ENCODE data around the gene ZNF74. TPM values are rescaled to one million over a fixed set of nuclear protein-coding genes. Genes with fewer than 3 reads are reported as not detected.
"Not testable (repeated sequence)": the region's sequence is repeated elsewhere in the genome, so short reads cannot be mapped to it uniquely, and the experiment has no call there.

ZNF74 gene
- total RNA-seq, 2 experiments from 2014 or later = 6.5 to 10.3 TPM

DNA sequence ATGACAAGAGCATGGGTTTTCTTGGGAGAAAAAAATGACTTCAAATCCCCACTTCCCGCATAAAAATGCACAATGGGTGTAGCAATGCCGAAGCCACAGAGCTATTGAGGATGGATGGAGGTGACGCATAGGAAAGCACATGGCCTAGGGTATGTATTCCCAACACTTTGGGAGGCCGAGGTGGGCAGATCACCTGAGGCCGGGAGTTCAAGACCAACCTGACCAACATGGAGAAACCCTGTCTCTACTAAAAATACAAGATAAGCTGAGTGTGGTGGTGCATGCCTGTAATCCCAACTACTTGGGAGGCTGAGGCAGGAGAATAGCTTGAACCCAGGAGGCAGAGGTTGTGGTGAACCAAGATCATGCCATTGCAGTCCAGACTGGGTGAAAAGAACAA is 15.3 kb upstream of the ZNF74 start:
- H3K27me3 Mint-ChIP-seq; H3K27ac Mint-ChIP-seq; H3K4me1 Mint-ChIP-seq; H3K36me3 Mint-ChIP-seq (ENCODE audit: low read depth); H3K4me3 Mint-ChIP-seq; H3K9me3 Mint-ChIP-seq (ENCODE audit: low read depth); ATAC-seq; intact Hi-C loops (cut with DNase I, micrococcal nuclease); DNase-seq; POLR2A ChIA-PET: not testable (repeated sequence)
- CTCF ChIA-PET = interaction anchor here (1.0 kb wide), 1 partner anchor 185 kb away, joined by 3 read pairs; no protein-coding TSS in a partner anchor

DNA sequence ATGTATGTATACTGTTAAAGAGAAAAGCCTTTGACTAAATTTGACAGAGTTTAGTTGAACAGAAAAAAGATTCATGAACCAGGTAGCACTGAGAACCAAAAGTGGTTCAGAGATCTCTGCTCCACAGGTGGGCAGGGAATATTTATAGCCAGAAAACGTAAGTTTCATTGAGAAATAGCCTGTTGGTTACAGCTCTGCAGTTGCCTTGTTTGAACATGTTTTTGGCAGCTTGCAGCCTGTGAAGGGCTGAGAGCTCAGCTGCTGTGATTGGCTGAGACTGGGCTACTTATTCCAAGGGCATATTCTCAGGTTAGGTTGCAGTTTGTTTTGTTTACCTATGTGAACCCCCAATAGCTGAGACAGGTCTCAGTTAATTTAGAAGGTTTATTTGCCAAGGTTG is 13.5 kb upstream of the ZNF74 start:
- ATAC-seq (no peak), DNase-seq (no peak)
- no peaks in the 10 kb centered on the region for H3K4me1 Mint-ChIP-seq
- H3K27ac Mint-ChIP-seq = no peak overlapping the region
- no peak overlapping the region for H3K4me3 Mint-ChIP-seq
- H3K9me3 Mint-ChIP-seq (ENCODE audit: low read depth) = no peaks in the 10 kb centered on the region
- ChIA-PET CTCF (interaction anchor here (1.5 to 1.7 kb wide), 2 partner anchors 32 to 38 kb away, joined by 3 read pairs; no protein-coding TSS in a partner anchor), POLR2A (no interaction called here)
- intact Hi-C loops (cut with DNase I, micrococcal nuclease) = no loop called here
- H3K36me3 Mint-ChIP-seq (ENCODE audit: low read depth) = no peaks in the 10 kb centered on the region
- H3K27me3 Mint-ChIP-seq = peaks cover 2% of the 10 kb centered on the region

DNA sequence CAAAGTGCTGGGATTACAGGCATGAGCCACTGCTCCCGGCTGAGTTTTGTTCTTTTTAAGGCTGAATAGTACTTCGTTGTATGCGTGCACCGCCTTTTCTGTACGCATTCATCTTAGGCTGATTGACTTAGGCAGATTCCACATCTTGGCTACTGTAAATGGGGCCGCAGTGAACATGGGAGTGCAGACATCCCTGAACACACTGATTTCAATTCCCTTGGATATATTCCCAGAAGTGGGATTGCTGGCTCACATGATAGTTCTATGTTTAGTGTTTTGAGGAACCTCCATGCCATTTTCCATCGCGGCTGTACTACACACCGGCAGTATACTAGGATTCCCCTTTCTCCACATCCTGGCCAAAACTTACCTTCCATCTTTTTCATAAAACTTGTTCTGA is 10.4 kb upstream of the ZNF74 start:
- intact Hi-C loops (cut with DNase I, micrococcal nuclease) = no loop called here
- H3K27ac Mint-ChIP-seq = no peak overlapping the region
- H3K27me3 Mint-ChIP-seq = peaks cover 2% of the 10 kb centered on the region
- H3K4me1 Mint-ChIP-seq = no peaks in the 10 kb centered on the region
- no peak for DNase-seq
- H3K36me3 Mint-ChIP-seq (ENCODE audit: low read depth) = no peaks in the 10 kb centered on the region
- ChIA-PET POLR2A (no interaction called here), CTCF (interaction anchor here (0.6 to 1.0 kb wide), 2 partner anchors 15 to 488 kb away, joined by 3 read pairs; no protein-coding TSS in a partner anchor)
- no peaks in the 10 kb centered on the region for H3K9me3 Mint-ChIP-seq (ENCODE audit: low read depth)
- ATAC-seq = no peak
- no peak overlapping the region for H3K4me3 Mint-ChIP-seq

DNA sequence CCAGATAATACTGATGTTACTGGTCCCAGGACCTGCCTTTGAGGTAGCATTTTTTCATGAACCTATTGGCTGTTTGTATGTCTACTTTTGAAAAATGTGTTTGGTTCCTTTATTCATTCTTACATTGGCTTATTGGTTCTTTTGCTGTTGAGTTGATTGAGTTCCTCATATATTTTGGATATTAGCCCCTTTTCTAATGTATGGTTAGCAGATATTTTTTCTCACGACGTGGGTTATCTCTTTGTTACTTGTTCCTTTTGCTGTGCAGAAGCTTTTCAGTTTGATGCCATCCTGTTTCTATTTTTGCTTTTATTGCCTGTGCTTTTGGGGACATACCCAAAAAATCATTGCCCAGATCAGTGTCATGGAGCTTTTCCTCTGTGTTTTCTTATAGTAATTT is 9.8 kb upstream of the ZNF74 start:
- Mint-ChIP-seq H3K27ac (no peak overlapping the region), H3K4me1 (no peaks in the 10 kb centered on the region), H3K27me3 (peaks cover 2% of the 10 kb centered on the region), H3K4me3 (no peak overlapping the region), H3K9me3 (ENCODE audit: low read depth) (no peaks in the 10 kb centered on the region), H3K36me3 (ENCODE audit: low read depth) (no peaks in the 10 kb centered on the region)
- intact Hi-C loops (cut with DNase I, micrococcal nuclease) = no loop called here
- no peak for ATAC-seq
- CTCF ChIA-PET = interaction anchor here (1.0 kb wide), 1 partner anchor 487 kb away, joined by 3 read pairs; no protein-coding TSS in a partner anchor
- POLR2A ChIA-PET = no interaction called here
- no peak for DNase-seq

DNA sequence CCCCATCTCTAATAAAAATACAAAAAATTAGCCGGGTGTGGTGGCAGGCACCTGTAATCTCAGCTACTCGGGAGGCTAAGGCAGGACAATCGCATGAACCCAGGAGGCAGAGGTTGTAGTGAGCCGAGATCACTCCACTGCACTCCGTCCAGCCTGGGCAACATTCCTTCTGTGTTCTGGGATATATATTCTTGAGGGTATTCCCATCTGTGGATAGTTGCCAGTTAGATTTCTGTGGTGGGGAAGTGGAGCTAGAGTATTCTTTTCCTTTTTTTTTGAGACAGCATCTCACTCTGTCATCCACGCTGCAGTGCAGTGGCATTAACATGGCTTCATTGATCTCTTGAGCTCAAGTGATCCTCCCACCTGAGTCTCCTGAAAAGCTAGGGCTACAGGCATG is 9.1 kb upstream of the ZNF74 start:
- H3K36me3 Mint-ChIP-seq (ENCODE audit: low read depth) = no peaks in the 10 kb centered on the region
- intact Hi-C loops (cut with DNase I, micrococcal nuclease) = no loop called here
- CTCF ChIA-PET = no interaction called here
- no peaks in the 10 kb centered on the region for H3K9me3 Mint-ChIP-seq (ENCODE audit: low read depth)
- peaks cover 2% of the 10 kb centered on the region for H3K27me3 Mint-ChIP-seq
- H3K4me1 Mint-ChIP-seq = no peaks in the 10 kb centered on the region
- POLR2A ChIA-PET = interaction anchor here (0.7 kb wide), 1 partner anchor 182 kb away, joined by 3 read pairs; no protein-coding TSS in a partner anchor
- DNase-seq (no peak), ATAC-seq (no peak)
- no peak overlapping the region for H3K4me3 Mint-ChIP-seq
- H3K27ac Mint-ChIP-seq = no peak overlapping the region

DNA sequence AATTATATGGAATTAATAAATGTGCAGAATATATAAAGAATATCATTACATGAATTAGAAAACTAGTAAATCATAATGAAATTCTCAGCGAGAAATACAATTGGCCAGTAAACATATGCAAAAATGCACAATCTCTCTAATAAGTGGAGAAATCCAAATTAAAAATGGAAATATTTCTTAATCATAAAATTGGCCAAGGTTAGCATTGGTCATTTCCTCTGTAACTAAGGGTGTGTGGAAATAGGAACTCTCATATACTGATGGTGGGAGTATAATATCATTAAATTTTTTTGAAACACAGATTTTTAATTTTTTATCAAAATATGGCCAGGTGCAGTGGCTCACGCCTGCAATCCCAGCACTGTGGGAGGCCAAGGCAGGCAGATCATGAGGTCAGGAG is 7.6 kb upstream of the ZNF74 start:
- H3K27me3 Mint-ChIP-seq = peaks cover 2% of the 10 kb centered on the region
- no peak overlapping the region for H3K27ac Mint-ChIP-seq
- CTCF ChIA-PET = no interaction called here
- no peaks in the 10 kb centered on the region for H3K4me1 Mint-ChIP-seq
- H3K36me3 Mint-ChIP-seq (ENCODE audit: low read depth) = no peaks in the 10 kb centered on the region
- ATAC-seq (no peak), DNase-seq (no peak)
- no peaks in the 10 kb centered on the region for H3K9me3 Mint-ChIP-seq (ENCODE audit: low read depth)
- no peak overlapping the region for H3K4me3 Mint-ChIP-seq
- POLR2A ChIA-PET = no interaction called here
- intact Hi-C loops (cut with DNase I, micrococcal nuclease) = no loop called here

DNA sequence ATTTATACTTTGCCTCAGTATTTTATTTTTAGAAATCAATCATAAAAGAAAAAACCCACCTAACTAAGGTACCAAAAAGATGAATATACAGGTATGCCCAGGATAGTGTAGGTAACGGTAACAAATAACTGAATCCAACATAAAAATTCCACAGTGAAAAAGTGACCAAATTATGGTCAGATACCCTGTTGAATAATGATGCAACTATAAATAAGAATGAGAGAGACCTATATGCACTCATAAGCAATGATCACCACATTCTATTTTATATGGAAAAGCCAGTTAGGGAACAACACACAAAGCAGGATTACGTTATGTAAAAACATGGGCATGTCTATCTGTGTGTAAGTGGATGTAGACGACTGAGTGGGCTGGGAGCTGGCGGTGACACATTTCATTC is 7.0 kb upstream of the ZNF74 start:
- H3K27me3 Mint-ChIP-seq = peaks cover 2% of the 10 kb centered on the region
- CTCF ChIA-PET = no interaction called here
- no peak for ATAC-seq
- no peaks in the 10 kb centered on the region for H3K9me3 Mint-ChIP-seq (ENCODE audit: low read depth)
- no peaks in the 10 kb centered on the region for H3K36me3 Mint-ChIP-seq (ENCODE audit: low read depth)
- no peak overlapping the region for H3K4me3 Mint-ChIP-seq
- no peak overlapping the region for H3K27ac Mint-ChIP-seq
- intact Hi-C loops (cut with DNase I, micrococcal nuclease) = no loop called here
- POLR2A ChIA-PET = no interaction called here
- no peaks in the 10 kb centered on the region for H3K4me1 Mint-ChIP-seq
- no peak for DNase-seq

DNA sequence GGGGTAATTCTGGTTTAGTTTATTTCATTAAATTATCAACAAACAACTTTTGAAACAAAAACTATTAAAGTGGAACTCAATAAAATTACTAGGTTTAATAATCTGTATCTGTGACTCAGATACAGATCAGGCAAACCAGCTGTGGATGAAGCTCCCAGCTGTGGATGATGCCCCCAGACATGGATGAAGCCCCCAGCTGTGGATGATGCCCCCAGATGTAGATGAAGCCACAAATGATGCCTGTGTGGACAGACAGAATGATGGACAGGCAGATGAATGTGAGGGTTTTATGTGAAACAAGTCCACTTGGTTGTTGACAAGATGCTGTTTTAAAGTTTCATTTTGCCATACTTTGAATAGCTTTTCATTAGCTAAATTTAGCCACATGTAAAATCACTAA is 5.8 kb upstream of the ZNF74 start:
- CTCF ChIA-PET = no interaction called here
- Mint-ChIP-seq H3K27ac (no peak overlapping the region), H3K9me3 (ENCODE audit: low read depth) (no peaks in the 10 kb centered on the region), H3K4me3 (no peak overlapping the region), H3K36me3 (ENCODE audit: low read depth) (no peaks in the 10 kb centered on the region), H3K27me3 (peaks cover 2% of the 10 kb centered on the region), H3K4me1 (no peaks in the 10 kb centered on the region)
- POLR2A ChIA-PET = interaction anchor here (0.6 kb wide), 1 partner anchor 10 kb away, joined by 4 read pairs; no protein-coding TSS in a partner anchor
- DNase-seq (no peak), ATAC-seq (no peak)
- intact Hi-C loops (cut with DNase I, micrococcal nuclease) = no loop called here

DNA sequence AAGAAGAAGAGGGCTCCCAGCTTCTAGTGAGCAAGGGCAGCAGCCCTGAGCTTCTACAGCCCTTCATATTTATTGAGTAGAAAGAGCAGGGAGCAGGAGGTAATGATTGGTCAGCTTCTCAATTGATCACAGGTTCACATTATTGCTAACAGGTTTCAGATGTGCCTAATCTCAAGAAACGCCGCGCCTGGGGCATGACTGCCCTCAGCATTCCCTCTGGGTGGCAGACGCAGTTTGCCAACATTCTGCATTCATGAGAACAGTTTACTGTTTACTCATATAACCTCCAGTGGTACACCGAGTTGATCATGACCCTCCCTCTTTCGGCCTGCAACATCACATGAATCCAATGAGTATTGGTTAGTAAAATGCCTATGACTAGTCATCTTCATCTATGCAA is 4.7 kb upstream of the ZNF74 start:
- H3K27me3 Mint-ChIP-seq = peaks cover under 1% of the 10 kb centered on the region
- H3K9me3 Mint-ChIP-seq (ENCODE audit: low read depth) = no peaks in the 10 kb centered on the region
- CTCF ChIA-PET = no interaction called here
- H3K4me1 Mint-ChIP-seq = peaks cover 3% of the 10 kb centered on the region
- DNase-seq (no peak), ATAC-seq (no peak)
- no peaks in the 10 kb centered on the region for H3K36me3 Mint-ChIP-seq (ENCODE audit: low read depth)
- intact Hi-C loops (cut with DNase I, micrococcal nuclease) = no loop called here
- POLR2A ChIA-PET = no interaction called here
- no peak overlapping the region for H3K4me3 Mint-ChIP-seq
- no peak overlapping the region for H3K27ac Mint-ChIP-seq

DNA sequence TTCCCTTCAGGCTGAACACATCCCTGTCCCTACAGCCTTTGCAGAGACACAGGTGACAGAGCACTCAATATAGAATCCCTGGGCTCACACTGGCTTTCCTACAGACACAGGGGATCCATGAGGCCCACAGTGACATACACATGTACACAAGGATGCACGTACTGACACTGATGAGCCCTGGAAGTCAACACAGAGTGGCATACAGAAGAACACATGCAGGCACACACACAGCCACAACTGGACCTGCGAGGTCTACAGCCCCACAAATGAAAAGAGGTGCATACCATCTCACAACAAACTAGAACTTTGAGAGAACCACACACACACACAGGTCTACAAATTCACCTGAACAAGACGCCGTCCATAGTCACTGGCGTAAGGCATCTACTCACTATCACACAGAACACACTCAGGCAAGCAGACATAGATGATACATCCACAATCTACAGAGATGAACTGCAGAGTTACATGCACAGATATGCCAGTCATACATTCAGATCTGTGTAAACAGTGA is 3.5 kb upstream of the ZNF74 start:
- Mint-ChIP-seq H3K9me3 (ENCODE audit: low read depth) (no peaks in the 10 kb centered on the region), H3K4me1 (peaks cover 9% of the 10 kb centered on the region), H3K27ac (no peak overlapping the region), H3K36me3 (ENCODE audit: low read depth) (no peaks in the 10 kb centered on the region), H3K4me3 (no peak overlapping the region), H3K27me3 (no peaks in the 10 kb centered on the region)
- POLR2A ChIA-PET = no interaction called here
- intact Hi-C loops (cut with DNase I, micrococcal nuclease) = no loop called here
- ATAC-seq (no peak), DNase-seq (no peak)
- CTCF ChIA-PET = no interaction called here

DNA sequence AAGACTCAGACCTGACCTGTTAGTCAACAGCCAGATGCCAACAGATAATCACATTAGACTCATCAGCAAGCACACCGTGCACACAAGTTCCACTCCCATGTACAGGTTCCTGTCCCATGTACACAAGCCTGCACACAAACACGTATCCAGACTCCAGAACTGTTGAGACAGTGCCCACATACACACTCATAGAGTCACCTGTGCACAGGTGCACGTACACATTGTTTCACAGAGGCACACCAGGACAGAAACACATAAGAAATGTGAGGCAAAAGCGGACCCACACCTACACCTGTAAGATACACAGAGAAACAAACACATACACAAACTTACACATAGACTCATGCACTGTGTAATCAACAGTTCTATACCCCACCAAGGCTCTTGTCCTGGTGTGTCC is 2.7 kb upstream of the ZNF74 start:
- Mint-ChIP-seq H3K27me3 (no peaks in the 10 kb centered on the region), H3K36me3 (ENCODE audit: low read depth) (no peaks in the 10 kb centered on the region), H3K4me1 (peaks cover 15% of the 10 kb centered on the region), H3K4me3 (no peak overlapping the region), H3K27ac (no peak overlapping the region), H3K9me3 (ENCODE audit: low read depth) (no peaks in the 10 kb centered on the region)
- ATAC-seq (no peak), DNase-seq (no peak)
- POLR2A ChIA-PET = interaction anchor here (1.9 kb wide), 1 partner anchor 68 kb away, joined by 4 read pairs; no protein-coding TSS in a partner anchor
- intact Hi-C loops (cut with DNase I, micrococcal nuclease) = no loop called here
- CTCF ChIA-PET = no interaction called here

DNA sequence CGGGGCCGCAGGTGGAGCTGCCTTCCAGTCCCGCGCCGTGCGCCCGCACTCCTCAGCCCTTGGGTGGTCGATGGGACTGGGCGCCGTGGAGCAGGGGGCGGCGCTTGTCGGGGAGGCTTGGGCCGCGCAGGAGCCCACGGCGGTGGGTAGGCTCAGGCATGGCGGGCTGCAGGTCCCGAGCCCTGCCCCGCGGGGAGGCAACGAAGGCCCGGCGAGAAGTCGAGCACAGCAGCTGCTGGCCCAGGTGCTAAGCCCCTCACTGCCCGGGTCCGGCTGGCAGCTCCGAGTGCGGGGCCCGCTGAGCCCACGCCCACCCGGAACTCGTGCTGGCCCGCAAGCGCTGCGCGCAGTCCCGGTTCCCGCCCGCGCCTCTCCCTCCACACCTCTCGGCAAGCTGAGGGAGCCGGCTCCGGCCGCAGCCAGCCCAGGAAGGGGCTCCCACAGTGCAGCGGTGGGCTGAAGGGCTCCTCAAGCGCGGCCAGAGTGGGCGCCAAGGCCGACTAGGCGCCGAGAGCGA is 1.5 kb upstream of the ZNF74 start:
- DNase-seq; H3K4me3 Mint-ChIP-seq; H3K27me3 Mint-ChIP-seq; H3K9me3 Mint-ChIP-seq (ENCODE audit: low read depth); intact Hi-C loops (cut with DNase I, micrococcal nuclease); H3K27ac Mint-ChIP-seq; ATAC-seq; H3K36me3 Mint-ChIP-seq (ENCODE audit: low read depth): not testable (repeated sequence)
- H3K4me1 Mint-ChIP-seq = peaks cover 21% of the 10 kb centered on the region
- POLR2A ChIA-PET = interaction anchor here (1.9 kb wide), 1 partner anchor 69 kb away, joined by 4 read pairs; no protein-coding TSS in a partner anchor
- CTCF ChIA-PET = interaction anchor here (1.1 kb wide), 1 partner anchor 10 kb away, joined by 3 read pairs; no protein-coding TSS in a partner anchor

Data from activated CD4-positive, alpha-beta T cell treated with anti-CD3 and anti-CD28 coated beads for 36 hours (primary cell).